Gastroesophageal sphincter (tissue), 3 donors: ENCODE data around the gene CBR3.

Experiments
- CTCF ChIP-seq, 4 experiments: fragments of 200-600 bp in 2 of 4; fragments of 450-650 bp in 2 of 4; sonication (generic) in 1 of 4; IDR thresholded peaks; one replicate each; pipeline ENCODE4 v1.5.1; 2017 to 2019; ENCODE audit warnings: antibody characterized with exemption in 4 of 4, mild to moderate bottlenecking in 2 of 4, moderate library complexity in 2 of 4
- EP300 ChIP-seq: sonication (generic); formaldehyde crosslinking; IDR thresholded peaks from one replicate; pipeline ENCODE4 v1.6.1; 2017; ENCODE audit warnings: antibody characterized with exemption, mild to moderate bottlenecking
- POLR2A ChIP-seq, 2 donors: fragments of 450-650 bp; IDR thresholded peaks; one replicate each; pipeline ENCODE4 v1.6.1; 2017; ENCODE audit warnings: antibody characterized with exemption in 2 of 2, mild to moderate bottlenecking in 2 of 2, moderate library complexity in 1 of 2
- POLR2AphosphoS5 ChIP-seq: sonication (generic); formaldehyde crosslinking; IDR thresholded peaks from one replicate; pipeline ENCODE4 v1.6.1; 2017; ENCODE audit warnings: antibody characterized with exemption

GRCh38 chr21:36175771-36176565 is 41.1 kb downstream of the CBR3 start:
- TF ChIP-seq CTCF (IDR thresholded peaks at IDR 0.05) (no peak), POLR2A (IDR thresholded peaks at IDR 0.05) (no peak), POLR2AphosphoS5 (no peak), EP300 (no peak)
